GM20431 (cell line): Measurements from ENCODE around the gene SPTB.

Experiments
- in situ Hi-C: fragments of 300-500 bp; cut with MseI, MboI; formaldehyde crosslinking; loops from one replicate; pipeline ENCODE4 v1.15.0; 2020; ENCODE audit warnings: low sequenced_read_pairs; ENCODE audit not compliant: unreplicated experiment

Gene SPTB

DNA sequence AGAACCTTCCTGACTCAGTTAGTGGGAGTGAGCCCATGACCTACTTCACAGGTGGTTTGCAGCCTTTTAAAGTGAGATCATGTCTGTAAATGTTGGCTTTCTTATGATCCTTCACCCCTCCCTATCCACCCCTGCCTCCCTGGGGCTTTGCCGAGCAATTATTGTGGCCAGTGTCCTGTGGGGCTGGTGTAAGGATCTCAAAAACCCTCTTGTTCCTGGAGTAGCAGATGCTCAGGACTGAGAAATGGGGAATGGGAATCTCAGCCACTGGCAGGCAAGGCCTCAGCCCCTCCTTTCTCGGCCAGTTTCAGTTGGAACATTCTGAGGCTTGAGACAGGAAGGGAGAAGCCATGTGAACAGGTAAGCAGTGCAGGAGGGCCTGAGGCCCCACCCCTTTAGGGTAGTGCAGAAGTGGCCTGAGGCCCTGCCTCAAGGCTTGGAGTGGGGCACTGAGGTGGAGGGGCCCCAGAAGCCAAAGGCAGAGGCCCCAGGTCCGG is 121.6 kb downstream of the SPTB start:
- in situ Hi-C loops, result no loop called here

DNA sequence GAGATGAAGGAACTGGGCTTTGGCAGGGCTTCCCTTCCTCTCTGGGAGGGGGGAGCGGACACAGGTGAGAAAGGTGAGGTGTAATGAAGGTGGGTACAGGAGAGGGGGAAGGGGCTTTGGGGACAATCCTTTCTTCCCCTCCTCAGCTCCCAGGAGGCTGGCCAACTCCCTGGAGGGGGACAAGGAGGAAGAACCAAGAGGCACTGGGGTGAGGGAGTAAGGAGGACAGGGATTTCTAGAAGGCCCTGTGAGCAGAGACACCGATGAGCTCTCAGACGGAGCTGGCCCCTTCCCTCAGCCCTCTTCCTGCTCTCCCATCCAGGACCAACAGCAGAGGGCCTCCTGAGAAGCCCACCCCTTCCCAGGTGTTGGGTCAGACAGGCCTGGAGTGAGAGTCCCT is 122.1 kb downstream of the SPTB start:
- in situ Hi-C loops, result no loop called here

GRCh38 chr14:64756712-64757111 is 123.0 kb downstream of the SPTB start:
- in situ Hi-C loops, result no loop called here

DNA sequence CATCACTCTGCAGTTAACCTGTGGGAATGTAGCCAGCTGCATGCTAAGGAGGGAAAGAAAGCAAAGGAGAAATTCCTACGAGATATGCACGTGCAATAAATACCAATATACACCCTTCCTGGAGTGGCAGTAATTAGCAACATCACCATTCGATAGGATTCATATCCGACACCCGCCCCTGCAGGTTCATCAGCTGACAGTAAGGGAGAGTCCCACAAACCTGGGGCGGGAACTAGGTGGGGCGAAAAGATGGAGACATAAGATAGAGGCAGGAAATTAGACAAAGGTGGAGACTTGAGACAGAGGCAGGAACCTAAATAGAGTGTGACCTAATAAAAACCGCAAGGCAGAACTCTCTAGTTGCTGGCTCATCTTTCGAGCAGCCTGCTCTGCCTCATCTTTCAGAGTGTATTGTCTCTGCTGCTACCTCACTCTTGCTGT is 123.9 kb downstream of the SPTB start:
- in situ Hi-C loops, result no loop called here

GRCh38 chr14:64754685-64755084 is 125.0 kb downstream of the SPTB start:
- in situ Hi-C loops, result no loop called here

DNA sequence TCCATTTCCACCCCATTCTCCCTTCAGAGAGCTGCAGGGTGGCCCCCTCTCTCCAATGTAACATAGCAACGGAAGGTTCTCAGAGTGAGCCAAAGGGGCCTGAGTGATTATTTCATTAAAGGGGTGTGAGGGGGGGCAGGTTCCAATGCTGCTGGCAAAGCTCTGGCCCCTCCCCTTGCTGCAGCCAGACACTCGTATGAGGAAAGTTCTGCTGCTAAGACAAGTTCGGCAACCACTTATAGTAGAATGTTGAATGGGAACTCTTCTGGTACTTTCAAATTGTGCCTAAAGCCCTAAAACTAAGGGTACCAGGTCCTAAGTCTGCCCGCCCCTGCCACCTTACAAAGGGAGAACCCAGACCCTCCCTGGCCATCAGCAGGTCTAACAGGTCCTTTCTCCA is 125.7 kb downstream of the SPTB start:
- in situ Hi-C loops, result no loop called here

DNA sequence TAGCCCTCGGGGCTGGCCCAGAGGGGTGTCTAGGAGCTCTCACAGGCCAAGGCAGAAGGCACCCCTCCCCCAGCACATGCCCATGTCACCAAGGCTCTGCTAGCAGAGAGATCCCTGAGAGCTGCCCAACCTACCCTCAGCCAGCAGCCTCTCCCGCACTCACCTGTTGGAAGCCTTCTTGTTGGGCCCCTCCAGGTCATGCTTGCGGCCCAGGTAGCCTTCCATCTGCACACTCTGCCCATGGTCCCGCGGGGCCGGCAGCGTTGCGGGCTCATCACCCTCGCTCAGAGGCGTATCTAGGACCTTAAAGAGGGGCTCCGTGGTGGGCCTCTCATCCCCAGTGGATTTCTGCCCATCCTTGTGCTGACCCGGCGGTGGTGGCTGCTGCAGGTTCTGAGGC is 126.3 kb downstream of the SPTB start:
- in situ Hi-C loops, result no loop called here

GRCh38 chr14:64752909-64753308 is 126.8 kb downstream of the SPTB start:
- in situ Hi-C loops, result no loop called here

DNA sequence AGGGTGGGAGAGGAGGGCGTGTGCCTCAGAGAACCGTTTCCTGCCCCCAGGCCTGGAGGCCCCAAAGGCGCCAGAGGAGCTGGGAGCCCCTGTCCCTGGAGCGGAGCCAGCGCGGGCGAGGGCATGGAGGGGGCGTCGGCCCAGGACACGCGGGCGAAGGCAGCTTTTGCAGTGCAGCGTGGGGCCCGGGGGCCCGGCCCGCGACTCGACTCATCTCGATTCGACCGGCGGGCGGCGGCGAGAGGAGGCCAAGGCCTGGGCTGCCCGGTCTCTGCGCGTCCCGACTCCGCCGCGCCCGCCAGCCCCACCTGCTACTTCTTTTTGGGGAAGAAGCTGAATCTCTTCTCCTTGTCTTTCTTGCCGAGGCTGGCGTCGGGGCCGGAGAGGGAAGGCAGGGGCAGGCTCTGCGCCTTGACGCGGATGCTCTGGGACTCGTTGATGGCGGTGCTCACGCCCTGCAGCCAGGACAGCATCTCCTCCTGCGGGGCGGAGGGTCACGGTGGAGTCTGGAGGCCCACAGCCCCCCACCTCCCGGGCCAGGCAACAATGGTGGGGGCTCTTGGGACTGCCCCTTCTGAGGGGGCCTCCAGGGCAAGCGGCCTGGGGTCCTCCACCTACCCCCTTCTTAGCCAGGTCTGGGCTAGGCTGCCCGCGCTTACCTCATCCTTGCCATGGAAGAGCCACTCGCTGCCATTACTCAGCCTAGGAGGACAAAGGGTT is 130.6 kb downstream of the SPTB start:
- in situ Hi-C loops, result no loop called here

GRCh38 chr14:64748521-64748920 is 131.2 kb downstream of the SPTB start:
- in situ Hi-C loops, result no loop called here

DNA sequence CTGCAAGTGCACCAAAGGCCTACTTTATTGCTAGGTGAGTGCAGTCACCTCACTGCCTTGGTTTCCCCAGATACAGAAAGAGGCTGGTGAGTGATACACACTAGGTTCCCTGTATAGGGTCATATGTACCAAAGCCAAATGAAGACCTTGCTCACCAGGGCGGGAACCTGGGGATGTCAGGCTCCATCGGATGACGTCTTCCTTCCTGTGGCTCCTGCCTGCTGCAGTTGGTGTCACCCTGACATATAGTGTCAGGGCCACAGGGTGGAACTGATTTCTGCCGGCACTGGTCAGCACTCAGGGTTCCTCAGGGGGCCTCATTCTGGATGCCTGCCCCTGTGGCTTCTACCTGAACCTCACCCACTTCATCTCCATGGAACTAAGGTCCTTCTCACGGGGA is 132.4 kb downstream of the SPTB start:
- in situ Hi-C loops, result no loop called here

- in situ Hi-C loops, result no loop called here
These were observed 133.1 kb downstream of the SPTB start for GRCh38 chr14:64746298-64747250.

DNA sequence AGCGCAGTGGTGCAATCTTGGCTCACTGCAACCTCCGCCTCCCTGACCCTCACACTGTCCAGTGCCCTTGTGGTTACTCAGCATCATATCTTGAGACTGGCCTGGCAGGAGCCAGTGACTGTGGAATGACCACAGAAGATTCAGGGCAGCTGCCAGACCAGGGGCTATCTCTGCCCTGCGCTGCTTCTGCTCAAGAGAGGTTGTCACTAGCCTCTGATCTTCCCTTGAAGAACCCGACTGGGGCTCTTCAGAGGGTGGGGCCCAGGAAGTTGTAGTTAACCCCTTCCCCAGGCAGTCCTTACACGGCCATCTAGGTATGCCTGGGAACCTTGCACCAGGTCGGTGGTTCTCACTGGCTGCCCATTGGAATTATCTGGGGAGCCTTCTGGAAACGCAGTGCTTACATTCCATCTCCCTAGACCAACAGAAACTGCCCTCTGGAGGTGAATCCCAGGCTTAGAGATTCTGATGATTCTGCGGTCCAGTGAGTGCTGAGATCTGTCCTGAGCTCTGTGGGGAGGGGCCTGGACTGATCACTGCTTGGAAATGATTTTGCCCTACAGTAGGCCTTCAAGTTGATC is 134.1 kb downstream of the SPTB start:
- in situ Hi-C loops, result no loop called here

GRCh38 chr14:64743061-64743460 is 136.6 kb downstream of the SPTB start:
- in situ Hi-C loops, result no loop called here

DNA sequence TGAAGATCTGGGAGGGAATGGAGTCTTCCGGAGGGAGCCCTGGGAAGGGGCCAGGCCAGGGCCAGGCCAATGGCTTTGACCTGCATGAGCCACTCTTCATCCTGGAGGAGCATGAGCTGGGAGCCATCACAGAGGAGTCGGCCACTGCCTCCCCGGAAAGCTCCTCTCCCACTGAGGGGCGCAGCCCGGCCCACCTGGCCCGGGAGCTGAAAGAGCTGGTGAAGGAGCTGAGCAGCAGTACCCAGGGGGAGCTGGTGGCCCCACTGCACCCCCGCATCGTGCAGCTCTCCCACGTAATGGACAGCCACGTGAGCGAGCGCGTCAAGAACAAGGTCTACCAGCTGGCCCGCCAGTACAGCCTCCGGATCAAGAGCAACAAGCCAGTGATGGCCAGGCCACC is 137.7 kb downstream of the SPTB start:
- in situ Hi-C loops, result no loop called here

- in situ Hi-C loops, result no loop called here
These were observed 138.5 kb downstream of the SPTB start for GRCh38 chr14:64741200-64741599.

DNA sequence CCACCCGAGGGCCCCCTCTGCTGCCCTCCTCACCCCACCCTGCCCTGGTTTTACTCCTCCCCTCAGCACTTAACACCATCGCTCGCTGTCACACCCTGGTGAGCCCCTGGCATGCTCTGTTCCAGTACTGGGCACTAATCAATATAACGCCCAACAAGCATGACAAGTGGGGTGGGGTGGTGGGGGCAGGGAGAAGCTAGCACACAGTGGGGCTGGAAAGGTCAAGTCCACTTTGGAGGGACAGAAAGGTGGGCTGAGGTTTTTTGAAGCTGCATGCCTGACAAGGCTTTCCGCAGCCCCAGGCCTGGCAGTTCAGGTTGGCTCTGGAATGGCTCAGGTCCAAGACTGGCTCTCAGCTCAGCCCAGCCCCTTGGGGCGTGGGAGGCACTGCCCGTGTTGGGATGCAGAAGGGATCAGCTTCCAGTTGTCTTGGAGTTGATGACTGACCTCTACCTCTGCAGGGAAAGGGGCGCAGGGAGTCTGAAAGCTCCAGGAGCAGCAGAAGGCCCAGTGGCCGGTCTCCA is 141.4 kb downstream of the SPTB start:
- in situ Hi-C loops, result no loop called here

- in situ Hi-C loops, result no loop called here
These were observed 142.1 kb downstream of the SPTB start for GRCh38 chr14:64737391-64738280.

DNA sequence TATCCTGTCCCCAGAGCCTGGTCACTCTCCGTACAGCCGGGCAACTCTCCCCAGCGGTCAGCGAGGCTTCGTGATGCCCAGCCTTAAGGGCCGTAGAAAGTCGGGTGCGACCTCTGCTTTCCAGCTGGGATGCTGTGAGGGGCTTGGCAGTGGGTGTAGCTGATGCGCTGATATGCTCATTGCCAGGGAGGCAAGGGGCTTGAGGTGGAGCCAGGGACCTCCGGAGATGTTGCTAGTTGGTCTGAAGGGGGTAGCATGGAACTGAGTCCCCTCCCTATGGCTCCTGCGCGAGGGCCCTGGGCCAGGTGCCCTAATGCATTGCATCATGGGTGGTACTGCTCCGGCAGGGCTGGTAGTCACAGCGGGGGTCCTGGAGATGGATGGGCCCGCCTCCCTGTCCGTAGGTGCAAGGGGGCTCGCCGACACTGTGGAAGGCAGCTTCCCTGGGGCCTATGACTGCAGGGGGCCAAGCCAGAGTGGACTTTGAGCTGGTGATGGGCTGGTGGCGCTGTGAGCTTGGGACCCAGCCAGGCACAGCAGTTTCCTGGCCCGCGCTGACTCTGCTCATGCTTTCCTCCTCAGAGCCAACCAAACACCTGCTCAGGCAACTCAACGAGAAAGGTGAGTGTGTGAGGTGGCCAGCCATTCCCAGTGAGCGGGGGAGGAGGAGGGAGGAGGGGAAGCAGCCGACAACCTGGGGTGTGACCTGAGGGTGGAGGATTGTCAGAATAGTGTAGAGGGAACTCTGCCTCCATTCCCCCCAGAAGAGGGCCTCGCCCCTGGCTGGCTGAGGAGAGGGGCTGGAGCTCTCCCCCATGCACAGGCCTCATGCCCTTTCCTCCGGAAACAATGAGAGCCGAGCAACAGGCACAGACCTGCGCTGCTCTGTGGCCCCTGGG is 143.2 kb downstream of the SPTB start:
- in situ Hi-C loops, result no loop called here
